ENCODE data around the gene KIRREL3. TPM values are rescaled to one million over a fixed set of nuclear protein-coding genes. Genes with fewer than 3 reads are reported as not detected.

KIRREL3 gene
- total RNA-seq, 1 experiment from 2014 or later: 0.44 TPM

DNA sequence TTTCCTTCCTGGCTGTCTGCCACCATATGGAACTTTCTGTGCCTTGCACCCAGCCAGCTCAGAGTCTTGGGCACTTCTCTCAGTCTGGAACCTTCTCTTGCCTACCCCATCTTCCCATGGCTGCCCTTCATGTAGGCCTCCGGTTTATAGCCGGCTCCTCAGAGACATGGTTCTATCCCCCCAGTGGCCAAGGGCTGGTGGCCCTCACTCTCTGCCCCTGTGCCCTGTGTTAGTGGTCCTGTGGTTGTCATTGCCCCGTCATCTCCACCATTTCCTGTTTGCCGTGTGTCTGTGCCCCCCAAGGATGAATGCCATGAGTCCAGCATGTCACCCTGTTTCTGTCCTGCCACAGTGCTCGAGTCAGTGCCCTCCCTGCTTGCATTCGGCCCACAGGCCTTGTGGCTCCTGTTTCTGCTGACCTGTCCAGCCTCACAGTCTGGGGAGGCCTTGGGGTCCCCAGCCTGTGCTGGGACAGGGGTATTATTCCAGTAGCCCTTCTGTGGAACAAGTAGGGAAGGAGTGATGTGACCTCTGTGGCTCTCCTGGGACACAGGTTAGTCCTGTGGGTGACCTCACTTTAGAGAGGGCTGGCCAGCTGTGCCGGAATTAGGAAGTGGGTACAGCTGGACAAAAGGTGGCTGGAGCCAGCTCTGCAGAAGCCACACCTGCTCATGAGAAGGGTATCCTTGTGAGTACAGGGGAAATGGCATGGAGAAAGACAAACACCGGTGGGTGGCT, 614.4 kb downstream of the KIRREL3 start:
- Histone ChIP-seq H3K9me2 (replicated peaks; ENCODE audit: low read length) (no peaks in the 10 kb centered on the region), H3K4me3 (ENCODE audit: low read length) (no peak overlapping the region), H3K27me3 (ENCODE audit: low read length) (no peaks in the 10 kb centered on the region), H3F3A (ENCODE audit: low read length, unreplicated experiment) (no peaks in the 10 kb centered on the region), H3K4me1 (ENCODE audit: insufficient read depth, low read length) (peaks cover 56% of the 10 kb centered on the region), H4K20me1 (ENCODE audit: low read length) (no peaks in the 10 kb centered on the region), H3K4me2 (ENCODE audit: low read length) (peak overlapping the region; percentile 57), H3K9ac (ENCODE audit: low read length) (peak overlapping the region; percentile 49), H3K9me3 (ENCODE audit: low read length) (no peaks in the 10 kb centered on the region), H3K27ac (ENCODE audit: low read length) (peak overlapping the region; percentile 87), H3K36me3 (ENCODE audit: low read depth, low read length) (no peaks in the 10 kb centered on the region), H2AFZ (ENCODE audit: low read length) (no peak overlapping the region), H3K79me2 (ENCODE audit: low read length) (peaks cover 73% of the 10 kb centered on the region)
- TSS peak; percentile 52 for BruUV-seq (replicated peaks)
- TF ChIP-seq CTCF (conservative IDR thresholded peaks at IDR 0.05; ENCODE audit: low read depth, low read length) (no peak), EZH2phosphoT487 (IDR thresholded peaks at IDR 0.05; ENCODE audit: borderline replicate concordance, low read length) (no peak), EZH2 (IDR thresholded peaks at IDR 0.05; ENCODE audit: low read length, unreplicated experiment) (no peak)
- POLR2A ChIA-PET (ENCODE audit: unreplicated experiment): interaction anchor here (0.6 kb wide), 1 partner anchor 45 kb away, joined by 6 read pairs; no protein-coding TSS in a partner anchor
- intact Hi-C loops (cut with micrococcal nuclease): loop anchor here (5.0 kb wide), 1 partner anchor 34 kb away; no protein-coding TSS in a partner anchor
- CTCF ChIA-PET: interaction anchor here (0.7 kb wide), 1 partner anchor 17 kb away, joined by 3 read pairs; no protein-coding TSS in a partner anchor
- ATAC-seq (peak; percentile 78; the same call in 1 of the 2 replicates), DNase-seq (no peak)

DNA sequence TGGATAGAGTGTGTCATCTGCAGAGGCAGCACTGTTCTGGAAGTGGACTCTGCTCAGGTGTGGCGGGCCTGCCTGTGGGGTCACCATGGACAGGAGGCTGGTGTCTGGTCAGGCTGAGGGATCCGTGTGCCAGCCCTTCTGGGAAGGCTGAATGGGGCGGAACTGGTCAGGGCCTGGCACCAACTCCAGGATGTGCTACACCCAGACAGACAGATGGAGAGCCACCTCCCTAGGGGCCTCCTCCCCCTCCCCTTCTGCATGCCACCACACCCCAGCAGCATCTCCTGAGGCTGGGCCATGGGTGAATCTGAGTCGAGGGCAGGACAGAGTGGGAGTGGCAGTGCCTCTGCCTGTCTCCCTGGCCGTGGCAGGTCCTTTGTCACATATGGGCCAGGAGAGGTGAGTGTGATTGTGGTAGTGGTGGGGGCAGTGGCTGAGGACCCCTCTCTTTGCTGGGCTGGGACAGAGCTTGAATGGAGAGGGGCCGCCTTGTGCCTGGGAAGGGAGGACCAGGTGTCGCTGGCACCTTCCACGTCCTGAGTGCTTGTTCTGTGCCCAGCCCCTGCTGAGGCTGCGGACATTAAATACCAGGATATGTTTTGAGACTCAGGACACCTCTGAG, 616.0 kb downstream of the KIRREL3 start:
- intact Hi-C loops (cut with micrococcal nuclease): loop anchor here (5.0 kb wide), 1 partner anchor 32 kb away; no protein-coding TSS in a partner anchor
- no peak overlapping the region for H3K9ac ChIP-seq (ENCODE audit: low read length)
- H3K27ac ChIP-seq (ENCODE audit: low read length): peak overlapping the region; percentile 54
- CTCF ChIA-PET: no interaction called here
- no peaks in the 10 kb centered on the region for H3K9me3 ChIP-seq (ENCODE audit: low read length)
- no peaks in the 10 kb centered on the region; the same call in 1 of the 2 replicates for H3K36me3 ChIP-seq (ENCODE audit: low read depth, low read length)
- H3F3A ChIP-seq (ENCODE audit: low read length, unreplicated experiment): no peaks in the 10 kb centered on the region
- BruUV-seq (replicated peaks): no TSS peak
- H3K4me1 ChIP-seq (ENCODE audit: insufficient read depth, low read length): peaks cover 56% of the 10 kb centered on the region
- no peaks in the 10 kb centered on the region for H4K20me1 ChIP-seq (ENCODE audit: low read length)
- no peak overlapping the region for H2AFZ ChIP-seq (ENCODE audit: low read length)
- no peak overlapping the region for H3K4me3 ChIP-seq (ENCODE audit: low read length)
- peak; percentile 47 for ATAC-seq
- POLR2A ChIA-PET (ENCODE audit: unreplicated experiment): no interaction called here
- H3K9me2 ChIP-seq (replicated peaks; ENCODE audit: low read length): no peaks in the 10 kb centered on the region
- TF ChIP-seq EZH2phosphoT487 (IDR thresholded peaks at IDR 0.05; ENCODE audit: borderline replicate concordance, low read length) (no peak), EZH2 (IDR thresholded peaks at IDR 0.05; ENCODE audit: low read length, unreplicated experiment) (no peak), CTCF (conservative IDR thresholded peaks at IDR 0.05; ENCODE audit: low read depth, low read length) (no peak)
- no peak overlapping the region for H3K4me2 ChIP-seq (ENCODE audit: low read length)
- H3K79me2 ChIP-seq (ENCODE audit: low read length): peaks cover 75% of the 10 kb centered on the region
- no peaks in the 10 kb centered on the region for H3K27me3 ChIP-seq (ENCODE audit: low read length)
- peak; percentile 46 for DNase-seq

All from PC-3 (cell line).